ENCODE measurements around the gene ZNF77.

DNA sequence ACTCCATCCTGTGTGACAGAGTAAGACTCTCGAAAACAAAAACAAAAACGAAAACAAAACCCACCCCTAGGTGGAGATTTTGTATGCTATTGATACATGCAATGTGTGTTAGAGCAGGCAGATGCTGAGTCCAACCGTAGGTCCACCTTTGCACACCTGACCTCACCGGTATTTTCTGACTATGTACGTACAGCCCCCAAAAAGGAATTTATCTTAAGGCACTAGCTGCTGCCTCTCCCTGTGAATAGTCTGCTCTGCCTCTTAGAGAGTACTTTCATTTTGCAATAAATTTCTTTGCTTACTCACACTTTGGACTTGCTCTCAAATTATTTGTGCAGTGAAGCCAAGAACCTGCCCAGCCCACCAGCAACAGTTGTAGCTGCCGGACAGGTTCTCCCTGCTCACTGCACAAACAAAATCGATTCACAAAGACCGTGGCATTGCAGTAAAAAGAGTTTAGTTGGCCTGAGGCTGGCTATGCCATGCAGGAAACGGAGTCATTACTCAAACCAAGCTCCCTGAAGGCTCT, 8.2 kb upstream of the ZNF77 start:
- TF ChIP-seq, protein P1, sequence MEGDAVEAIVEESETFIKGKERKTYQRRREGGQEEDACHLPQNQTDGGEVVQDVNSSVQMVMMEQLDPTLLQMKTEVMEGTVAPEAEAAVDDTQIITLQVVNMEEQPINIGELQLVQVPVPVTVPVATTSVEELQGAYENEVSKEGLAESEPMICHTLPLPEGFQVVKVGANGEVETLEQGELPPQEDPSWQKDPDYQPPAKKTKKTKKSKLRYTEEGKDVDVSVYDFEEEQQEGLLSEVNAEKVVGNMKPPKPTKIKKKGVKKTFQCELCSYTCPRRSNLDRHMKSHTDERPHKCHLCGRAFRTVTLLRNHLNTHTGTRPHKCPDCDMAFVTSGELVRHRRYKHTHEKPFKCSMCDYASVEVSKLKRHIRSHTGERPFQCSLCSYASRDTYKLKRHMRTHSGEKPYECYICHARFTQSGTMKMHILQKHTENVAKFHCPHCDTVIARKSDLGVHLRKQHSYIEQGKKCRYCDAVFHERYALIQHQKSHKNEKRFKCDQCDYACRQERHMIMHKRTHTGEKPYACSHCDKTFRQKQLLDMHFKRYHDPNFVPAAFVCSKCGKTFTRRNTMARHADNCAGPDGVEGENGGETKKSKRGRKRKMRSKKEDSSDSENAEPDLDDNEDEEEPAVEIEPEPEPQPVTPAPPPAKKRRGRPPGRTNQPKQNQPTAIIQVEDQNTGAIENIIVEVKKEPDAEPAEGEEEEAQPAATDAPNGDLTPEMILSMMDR (conservative IDR thresholded peaks at IDR 0.05; ENCODE audit: low read length) = peak; percentile 30; the same call in 1 of the 2 replicates
- no peak for TF ChIP-seq EZH2phosphoT487 (IDR thresholded peaks at IDR 0.05; ENCODE audit: borderline replicate concordance, low read depth, low read length)
